K562 (cell line): ENCODE measurements around the gene OSBPL10. TPM values are rescaled to one million over a fixed set of nuclear protein-coding genes. Genes with fewer than 3 reads are reported as not detected.

ENCODE experiments used
- ATAC-seq: fragments of 200-7000 bp; cut with Tn5 transposase; 3 replicates; pipeline ENCODE4 v1.9.1; 2020; ENCODE audit warnings: moderate library complexity
- BruUV-seq: library from RNA; stranded (reverse); fragments of 400-500 nt; replicated peaks from 2 replicates; lab custom pipeline; 2021; lab: Mats Ljungman, UMichigan
- CTCF ChIA-PET: fragments of 300-600 bp; formaldehyde crosslinking; extraction: SDS; loops from one replicate; lab custom pipeline; 2021; ENCODE audit warnings: low intra/inter-chr PET ratio; lab: Yijun Ruan, JAX
- POLR2A ChIA-PET: fragments of 300-600, 350-650 bp; sonication (Branson Sonifier 250); formaldehyde crosslinking; extraction: SDS; loops from one replicate; lab custom pipeline; 2021; ENCODE audit warnings: antibody characterized with exemption, inconsistent platforms; lab: Yijun Ruan, JAX
- DNase-seq, 4 experiments: peaks; one replicate each; pipeline versions ENCODE4 v3.0.0 to v3.0.0-alpha.2; 2011 to 2018; ENCODE audit warnings: low spot score in 3 of 4, mixed read lengths in 3 of 4; ENCODE audit errors: extremely low read depth in 1 of 4
- FAIRE-seq: peaks from 2 replicates; lab custom pipeline; 2011; peaks lifted over from hg19 to GRCh38; lab: Jason Lieb, UNC
- H2AFZ ChIP-seq: 2 replicates; pipeline ENCODE4 v1.6.0; 2011; ENCODE audit warnings: low read depth, low read length, control low read depth, inconsistent platforms
- H3K27ac ChIP-seq: fragments of 200-600 bp; 3 replicates; pipeline ENCODE4 v1.8.0; 2011; ENCODE audit warnings: low read depth, mild to moderate bottlenecking, control low read depth, inconsistent platforms, low read length, moderate library complexity, mixed read lengths; ENCODE audit errors: extremely low read depth
- H3K27me3 ChIP-seq, 2 experiments: fragments of 300-600 bp in 1 of 2; 2 replicates in 1 of 2; 3 replicates in 1 of 2; pipeline versions ENCODE4 v1.6.0 to v1.8.0; 2011; ENCODE audit warnings: inconsistent platforms in 2 of 2, low read length in 2 of 2, mild to moderate bottlenecking in 1 of 2, mixed read lengths in 1 of 2, moderate library complexity in 1 of 2; ENCODE audit not compliant: control insufficient read depth in 2 of 2, insufficient read depth in 2 of 2
- H3K36me3 ChIP-seq: fragments of 300-600 bp; 3 replicates; pipeline ENCODE4 v1.8.0; 2011; ENCODE audit warnings: mild to moderate bottlenecking, low read length, inconsistent platforms; ENCODE audit not compliant: control insufficient read depth, insufficient read depth
- H3K4me1 ChIP-seq, 2 experiments: fragments of 200-600 bp in 1 of 2; replicated peaks in 1 of 2; 2 replicates in 1 of 2; 3 replicates in 1 of 2; pipeline versions ENCODE4 v1.5.1 to v1.8.0; 2011; ENCODE audit warnings: inconsistent platforms in 2 of 2, low read length in 2 of 2, mild to moderate bottlenecking in 1 of 2, mixed read lengths in 1 of 2, moderate library complexity in 1 of 2; ENCODE audit not compliant: control insufficient read depth in 2 of 2, insufficient read depth in 2 of 2
- H3K4me2 ChIP-seq: 2 replicates; pipeline ENCODE4 v1.6.1; 2011; ENCODE audit warnings: low read length, control low read depth, inconsistent platforms, mixed read lengths; ENCODE audit not compliant: insufficient read depth
- H3K4me3 ChIP-seq: fragments of 200-600 bp; sonication (generic), shearing (Covaris generic); 2 replicates; pipeline ENCODE4 v1.5.1; 2016; ENCODE audit warnings: control low read depth, inconsistent platforms
- H3K79me2 ChIP-seq: fragments of 200-600 bp; 3 replicates; pipeline ENCODE4 v1.8.0; 2011; ENCODE audit warnings: low read length, inconsistent platforms; ENCODE audit not compliant: control insufficient read depth, insufficient read depth
- H3K9ac ChIP-seq, 2 experiments: 2 replicates each; pipeline versions ENCODE4 v1.6.0 to v1.6.1; 2011; ENCODE audit warnings: low read depth in 2 of 2, low read length in 2 of 2, control low read depth in 1 of 2, inconsistent platforms in 1 of 2, mild to moderate bottlenecking in 1 of 2, mixed read lengths in 1 of 2; ENCODE audit not compliant: insufficient read depth in 1 of 2
- H3K9me1 ChIP-seq: one replicate; pipeline ENCODE4 v1.6.0; 2011; ENCODE audit warnings: inconsistent platforms, mild to moderate bottlenecking, low read length, moderate library complexity; ENCODE audit not compliant: control insufficient read depth, insufficient read depth
- H3K9me3 ChIP-seq: replicated peaks from 2 replicates; pipeline ENCODE4 v1.5.1; 2011; ENCODE audit warnings: low read depth, low read length, inconsistent platforms; ENCODE audit not compliant: control insufficient read depth, insufficient read depth
- H4K20me1 ChIP-seq: replicated peaks from 2 replicates; pipeline ENCODE4 v1.6.1; 2011; ENCODE audit warnings: low read length, inconsistent platforms, mixed read lengths; ENCODE audit not compliant: control insufficient read depth, insufficient read depth
- EP300 ChIP-seq: IDR thresholded peaks from 2 replicates; pipeline ENCODE4 v1.6.1; 2012; ENCODE audit warnings: low read length, improper control_type of control experiment
- FOXJ3 ChIP-seq: sonication (generic); formaldehyde crosslinking; IDR thresholded peaks from 2 replicates; pipeline ENCODE4 v1.4.0; 2020; ENCODE audit warnings: mild to moderate bottlenecking, missing genetic modification reagents
- GTF2A2 ChIP-seq: IDR thresholded peaks from 2 replicates; pipeline ENCODE4 v1.6.1; 2016; ENCODE audit warnings: mild to moderate bottlenecking, missing genetic modification characterization, missing compliant biosample characterization
- HEY1 ChIP-seq: fragments of 250-450 bp; sonication (Bioruptor Pico); IDR thresholded peaks from 2 replicates; pipeline ENCODE4 v1.5.0; 2020; ENCODE audit warnings: mild to moderate bottlenecking, moderate library complexity, borderline replicate concordance
- HOXB6 ChIP-seq: fragments of 250-450 bp; sonication (Bioruptor Pico); IDR thresholded peaks from 2 replicates; pipeline ENCODE4 v1.5.1; 2022; ENCODE audit warnings: mild to moderate bottlenecking, borderline replicate concordance
- ILF3 ChIP-seq: fragments of 450-650 bp; IDR thresholded peaks from 2 replicates; pipeline ENCODE4 v1.6.1; 2018; ENCODE audit warnings: antibody characterized with exemption, mild to moderate bottlenecking, moderate library complexity, borderline replicate concordance
- LCOR ChIP-seq: sonication (generic); formaldehyde crosslinking; IDR thresholded peaks from 2 replicates; pipeline ENCODE4 v1.8.0; 2022; ENCODE audit warnings: mild to moderate bottlenecking, missing genetic modification reagents
- MTF1 ChIP-seq: fragments of 250-450 bp; sonication (Bioruptor Pico); IDR thresholded peaks from 2 replicates; pipeline ENCODE4 v1.9.0; 2021; ENCODE audit warnings: moderate library complexity, mild to moderate bottlenecking, inconsistent platforms, borderline replicate concordance
- NR2C1 ChIP-seq, 2 experiments: fragments of 450-650 bp; IDR thresholded peaks; 2 replicates each; pipeline ENCODE4 v1.6.1; 2017; ENCODE audit warnings: mild to moderate bottlenecking in 2 of 2, antibody characterized with exemption in 1 of 2, inconsistent platforms in 1 of 2, missing compliant biosample characterization in 1 of 2, missing genetic modification characterization in 1 of 2
- NR3C1 ChIP-seq: sonication (generic); formaldehyde crosslinking; IDR thresholded peaks from 2 replicates; pipeline ENCODE4 v1.8.1; 2022; ENCODE audit warnings: missing genetic modification reagents
- POLR2A ChIP-seq: fragments of 450-650 bp; conservative IDR thresholded peaks from 2 replicates; pipeline ENCODE4 v1.6.1; 2016
- TCFL5 ChIP-seq: fragments of 250-450 bp; sonication (Bioruptor Pico); conservative IDR thresholded peaks from 2 replicates; pipeline ENCODE4 v1.6.1; 2021; ENCODE audit warnings: mild to moderate bottlenecking, moderate library complexity, matching md5 sums
- ZFP36 ChIP-seq: fragments of 150-350 bp; IDR thresholded peaks from 2 replicates; pipeline ENCODE4 v1.6.1; 2018; ENCODE audit warnings: low read length, low read depth; ENCODE audit not compliant: partially characterized antibody
- ZNF184 ChIP-seq: sonication (generic); formaldehyde crosslinking; IDR thresholded peaks from 2 replicates; pipeline ENCODE4 v1.5.0; 2020; ENCODE audit warnings: missing genetic modification reagents
- ZNF217 ChIP-seq: sonication (generic); formaldehyde crosslinking; IDR thresholded peaks from 2 replicates; pipeline ENCODE4 v1.8.0; 2022; ENCODE audit warnings: mild to moderate bottlenecking, missing genetic modification reagents
- ZNF830 ChIP-seq: fragments of 250-450 bp; sonication (Bioruptor Pico); IDR thresholded peaks from 2 replicates; pipeline ENCODE4 v1.5.0; 2021; ENCODE audit warnings: mild to moderate bottlenecking
- in situ Hi-C: fragments of 300-500 bp; cut with MboI; formaldehyde crosslinking; loops from 4 replicates; pipeline ENCODE4 v1.15.0; 2018; ENCODE audit warnings: inconsistent platforms, mixed read lengths
- intact Hi-C: fragments of 100-400 bp; cut with micrococcal nuclease; formaldehyde crosslinking; loops from 2 replicates; pipeline ENCODE4 v1.14.2; 2022
- polyA plus RNA-seq, 8 experiments: library from polyadenylated mRNA; depleted of rRNA in 4 of 8; stranded (reverse) in 5 of 8; unstranded in 3 of 8; fragments of >200 nt; fragmentation: Nextera tagmentation in 2 of 8; fragmentation: Illumina TruSeq in 1 of 8; extraction: Ambion mirVana in 2 of 8; extraction: Trizol in 1 of 8; gene quantifications; 2 replicates each; pipeline versions ENCODE4 v1.2.1 to v1.2.3, GENCODE V29; 2011 to 2014; ENCODE audit warnings: inconsistent platforms in 1 of 8, missing spikeins in 1 of 8
- total RNA-seq, 7 experiments: library from RNA; depleted of rRNA in 6 of 7; stranded (reverse); fragments of >200 nt in 6 of 7; fragmentation: Illumina TruSeq in 2 of 7; extraction: Trizol in 2 of 7; gene quantifications; 2 replicates each; pipeline versions ENCODE4 v1.2.1 to v1.2.3, GENCODE V29; 2011 to 2021; ENCODE audit warnings: low replicate concordance in 1 of 7
- TF ChIP-seq, protein P1 (sequence below): fragments of 450-650 bp; IDR thresholded peaks from 2 replicates; pipeline ENCODE4 v1.6.1; 2016; ENCODE audit warnings: missing biosample characterization, missing genetic modification characterization
- TF ChIP-seq, protein P2 (sequence below): IDR thresholded peaks from 2 replicates; pipeline ENCODE4 v1.6.1; 2012; ENCODE audit warnings: low read depth, low read length, improper control_type of control experiment, borderline replicate concordance

OSBPL10 gene
- total and polyA plus RNA-seq, 9 of the 15 experiments (the other 6 are each of a cell fraction or from before 2014, with no cell fraction given) = 0.03 to 0.19 (median 0.14) TPM; not detected in 2

DNA sequence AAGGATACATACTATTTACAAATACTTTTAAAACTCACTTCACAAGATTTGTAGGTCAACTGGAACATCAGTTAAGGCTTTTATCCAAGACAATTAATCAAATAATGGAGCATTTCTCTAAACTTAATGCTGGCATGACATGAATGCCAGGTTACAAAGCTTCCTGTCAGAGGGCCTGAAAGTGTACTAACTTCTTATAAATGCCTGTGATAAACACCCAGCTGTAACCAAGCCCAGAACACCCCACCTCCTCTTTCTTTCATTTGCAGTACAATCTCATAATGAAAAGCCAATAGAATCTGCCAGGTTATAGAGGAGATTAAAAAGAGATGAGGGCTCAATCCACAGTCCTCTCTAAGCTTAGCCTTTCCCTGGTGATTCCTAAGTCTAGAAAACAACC lies 214.4 kb downstream of the OSBPL10 start:
- Histone ChIP-seq H3K27ac (no peak overlapping the region), H3K4me3 (no peak overlapping the region), H2AFZ (no peak overlapping the region), H3K79me2 (no peaks in the 10 kb centered on the region), H4K20me1 (no peaks in the 10 kb centered on the region), H3K27me3 (peaks cover 0 to 5% of the 10 kb centered on the region in 2 experiments; a peak in 1 of 5 replicates), H3K36me3 (no peaks in the 10 kb centered on the region), H3K9ac (no peak overlapping the region), H3K9me1 (no peaks in the 10 kb centered on the region), H3K4me1 (no peaks in the 10 kb centered on the region; a peak in 2 of 5 replicates), H3K9me3 (no peaks in the 10 kb centered on the region), H3K4me2 (no peak overlapping the region)
- TF ChIP-seq GTF2A2 = no peak
- TF ChIP-seq NR2C1 (IDR thresholded peaks at IDR 0.05) = no peak
- TF ChIP-seq NR2C1 (tag; IDR thresholded peaks at IDR 0.05) = no peak
- no peak for TF ChIP-seq ZNF217 (CRISPR knock-in tag)
- no peak for TF ChIP-seq MTF1 (CRISPR knock-in tag)
- no peak for TF ChIP-seq NR3C1 (CRISPR knock-in tag)
- no peak for TF ChIP-seq ZNF184 (CRISPR knock-in tag)
- TF ChIP-seq ZFP36 = no peak
- TF ChIP-seq EP300 = no peak
- no peak for TF ChIP-seq HOXB6 (CRISPR knock-in tag)
- TF ChIP-seq, protein P1, sequence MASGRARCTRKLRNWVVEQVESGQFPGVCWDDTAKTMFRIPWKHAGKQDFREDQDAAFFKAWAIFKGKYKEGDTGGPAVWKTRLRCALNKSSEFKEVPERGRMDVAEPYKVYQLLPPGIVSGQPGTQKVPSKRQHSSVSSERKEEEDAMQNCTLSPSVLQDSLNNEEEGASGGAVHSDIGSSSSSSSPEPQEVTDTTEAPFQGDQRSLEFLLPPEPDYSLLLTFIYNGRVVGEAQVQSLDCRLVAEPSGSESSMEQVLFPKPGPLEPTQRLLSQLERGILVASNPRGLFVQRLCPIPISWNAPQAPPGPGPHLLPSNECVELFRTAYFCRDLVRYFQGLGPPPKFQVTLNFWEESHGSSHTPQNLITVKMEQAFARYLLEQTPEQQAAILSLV (tag) = no peak
- TF ChIP-seq TCFL5 = no peak
- TF ChIP-seq, protein P2, sequence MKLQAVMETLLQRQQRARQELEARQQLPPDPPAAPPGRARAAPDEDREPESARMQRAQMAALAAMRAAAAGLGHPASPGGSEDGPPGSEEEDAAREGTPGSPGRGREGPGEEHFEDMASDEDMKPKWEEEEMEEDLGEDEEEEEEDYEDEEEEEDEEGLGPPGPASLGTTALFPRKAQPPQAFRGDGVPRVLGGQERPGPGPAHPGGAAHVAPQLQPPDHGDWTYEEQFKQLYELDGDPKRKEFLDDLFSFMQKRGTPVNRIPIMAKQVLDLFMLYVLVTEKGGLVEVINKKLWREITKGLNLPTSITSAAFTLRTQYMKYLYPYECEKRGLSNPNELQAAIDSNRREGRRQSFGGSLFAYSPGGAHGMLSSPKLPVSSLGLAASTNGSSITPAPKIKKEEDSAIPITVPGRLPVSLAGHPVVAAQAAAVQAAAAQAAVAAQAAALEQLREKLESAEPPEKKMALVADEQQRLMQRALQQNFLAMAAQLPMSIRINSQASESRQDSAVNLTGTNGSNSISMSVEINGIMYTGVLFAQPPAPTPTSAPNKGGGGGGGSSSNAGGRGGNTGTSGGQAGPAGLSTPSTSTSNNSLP = no peak
- no peak for TF ChIP-seq ZNF830 (CRISPR knock-in tag)
- TF ChIP-seq POLR2A = no peak
- no peak for TF ChIP-seq LCOR (CRISPR knock-in tag)
- no peak for TF ChIP-seq HEY1 (CRISPR knock-in tag)
- no peak for TF ChIP-seq ILF3
- TF ChIP-seq FOXJ3 (CRISPR knock-in tag) = no peak
- ChIA-PET POLR2A (interaction anchor here (1.1 to 1.6 kb wide), 2 partner anchors 10 to 18 kb away, joined by 5 to 7 read pairs; no protein-coding TSS in a partner anchor), CTCF (no interaction called here)
- no TSS peak for BruUV-seq
- no peak for ATAC-seq
- no peak for FAIRE-seq
- in situ Hi-C loops = loop anchor here (25.0 kb wide), 1 partner anchor 979 kb away; no protein-coding TSS in a partner anchor
- DNase-seq = no peak
- intact Hi-C loops = loop anchor here (5.0 to 10.0 kb wide), 3 partner anchors 312 to 1754 kb away; no protein-coding TSS in a partner anchor
